ENCODE data around the gene IFFO2. TPM values are rescaled to one million over a fixed set of nuclear protein-coding genes. Genes with fewer than 3 reads are reported as not detected.

IFFO2 gene
- polyA plus RNA-seq, 1 of the 3 experiments (the other 2 are of a cell fraction): 10.5 TPM

DNA sequence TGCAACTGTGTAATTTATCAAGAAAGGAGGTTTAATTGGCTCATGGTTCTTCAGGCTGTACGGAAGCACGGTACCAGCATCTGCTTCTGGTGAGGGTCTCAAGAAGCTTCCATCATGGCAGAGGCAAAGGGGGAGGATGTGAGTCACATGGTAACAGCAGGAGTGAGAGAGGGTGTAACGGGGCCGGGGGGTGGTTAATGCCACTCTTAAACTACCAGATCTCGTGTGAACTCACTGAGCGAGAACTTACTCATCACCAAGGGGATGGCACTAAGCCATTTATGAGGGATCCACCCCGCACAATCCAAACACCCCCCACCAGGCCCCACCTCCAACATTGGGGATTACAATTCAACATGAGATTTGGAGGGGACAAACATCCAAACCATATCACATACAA, 21.0 kb upstream of the IFFO2 start:
- no peaks in the 10 kb centered on the region for H4K20me1 ChIP-seq (ENCODE audit: insufficient read depth)
- H2AFZ ChIP-seq (ENCODE audit: low read depth): no peak overlapping the region; the same call in 1 of the 2 replicates
- no peaks in the 10 kb centered on the region for H3K4me1 ChIP-seq (ENCODE audit: control insufficient read depth in 1 of 2, insufficient read depth in 2 of 2, low read depth in 1 of 2, low read length in 1 of 2)
- no peak overlapping the region for H3K27ac ChIP-seq (ENCODE audit: low read depth in 2 of 2, low read length in 1 of 2)
- H3K27me3 ChIP-seq (ENCODE audit: insufficient read depth): no peaks in the 10 kb centered on the region
- DNase-seq: no peak
- 61% methylated on average over 7 of the region's 7 CpGs for WGBS (ENCODE audit: low lambda C conversion rate)
- ChIA-PET CTCF (no interaction called here), POLR2A (no interaction called here)
- peaks cover 7% of the 10 kb centered on the region for H3F3A ChIP-seq (replicated peaks; ENCODE audit: insufficient read depth)
- H3K9ac ChIP-seq: no peak overlapping the region
- no peaks in the 10 kb centered on the region for H3K9me2 ChIP-seq
- H3K9me3 ChIP-seq: peaks cover 6% of the 10 kb centered on the region; the same call in 1 of the 2 replicates
- H3K4me3 ChIP-seq (ENCODE audit: low read depth in 2 of 2, low read length in 1 of 2): no peak overlapping the region
- H3K4me2 ChIP-seq: no peak overlapping the region
- H3K36me3 ChIP-seq (replicated peaks in 1 of 2; ENCODE audit: control insufficient read depth in 1 of 2, insufficient read depth in 2 of 2, low read length in 1 of 2): no peaks in the 10 kb centered on the region
- TF ChIP-seq, protein P1, sequence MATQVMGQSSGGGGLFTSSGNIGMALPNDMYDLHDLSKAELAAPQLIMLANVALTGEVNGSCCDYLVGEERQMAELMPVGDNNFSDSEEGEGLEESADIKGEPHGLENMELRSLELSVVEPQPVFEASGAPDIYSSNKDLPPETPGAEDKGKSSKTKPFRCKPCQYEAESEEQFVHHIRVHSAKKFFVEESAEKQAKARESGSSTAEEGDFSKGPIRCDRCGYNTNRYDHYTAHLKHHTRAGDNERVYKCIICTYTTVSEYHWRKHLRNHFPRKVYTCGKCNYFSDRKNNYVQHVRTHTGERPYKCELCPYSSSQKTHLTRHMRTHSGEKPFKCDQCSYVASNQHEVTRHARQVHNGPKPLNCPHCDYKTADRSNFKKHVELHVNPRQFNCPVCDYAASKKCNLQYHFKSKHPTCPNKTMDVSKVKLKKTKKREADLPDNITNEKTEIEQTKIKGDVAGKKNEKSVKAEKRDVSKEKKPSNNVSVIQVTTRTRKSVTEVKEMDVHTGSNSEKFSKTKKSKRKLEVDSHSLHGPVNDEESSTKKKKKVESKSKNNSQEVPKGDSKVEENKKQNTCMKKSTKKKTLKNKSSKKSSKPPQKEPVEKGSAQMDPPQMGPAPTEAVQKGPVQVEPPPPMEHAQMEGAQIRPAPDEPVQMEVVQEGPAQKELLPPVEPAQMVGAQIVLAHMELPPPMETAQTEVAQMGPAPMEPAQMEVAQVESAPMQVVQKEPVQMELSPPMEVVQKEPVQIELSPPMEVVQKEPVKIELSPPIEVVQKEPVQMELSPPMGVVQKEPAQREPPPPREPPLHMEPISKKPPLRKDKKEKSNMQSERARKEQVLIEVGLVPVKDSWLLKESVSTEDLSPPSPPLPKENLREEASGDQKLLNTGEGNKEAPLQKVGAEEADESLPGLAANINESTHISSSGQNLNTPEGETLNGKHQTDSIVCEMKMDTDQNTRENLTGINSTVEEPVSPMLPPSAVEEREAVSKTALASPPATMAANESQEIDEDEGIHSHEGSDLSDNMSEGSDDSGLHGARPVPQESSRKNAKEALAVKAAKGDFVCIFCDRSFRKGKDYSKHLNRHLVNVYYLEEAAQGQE (IDR thresholded peaks at IDR 0.05; ENCODE audit: low read depth, low read length): no peak
- TF ChIP-seq, protein P2, sequence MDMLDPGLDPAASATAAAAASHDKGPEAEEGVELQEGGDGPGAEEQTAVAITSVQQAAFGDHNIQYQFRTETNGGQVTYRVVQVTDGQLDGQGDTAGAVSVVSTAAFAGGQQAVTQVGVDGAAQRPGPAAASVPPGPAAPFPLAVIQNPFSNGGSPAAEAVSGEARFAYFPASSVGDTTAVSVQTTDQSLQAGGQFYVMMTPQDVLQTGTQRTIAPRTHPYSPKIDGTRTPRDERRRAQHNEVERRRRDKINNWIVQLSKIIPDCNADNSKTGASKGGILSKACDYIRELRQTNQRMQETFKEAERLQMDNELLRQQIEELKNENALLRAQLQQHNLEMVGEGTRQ (IDR thresholded peaks at IDR 0.05; ENCODE audit: borderline replicate concordance, low read depth, low read length): no peak
- no peak for TF ChIP-seq RFX5 (IDR thresholded peaks at IDR 0.05; ENCODE audit: low read length)
- TF ChIP-seq, protein P3, sequence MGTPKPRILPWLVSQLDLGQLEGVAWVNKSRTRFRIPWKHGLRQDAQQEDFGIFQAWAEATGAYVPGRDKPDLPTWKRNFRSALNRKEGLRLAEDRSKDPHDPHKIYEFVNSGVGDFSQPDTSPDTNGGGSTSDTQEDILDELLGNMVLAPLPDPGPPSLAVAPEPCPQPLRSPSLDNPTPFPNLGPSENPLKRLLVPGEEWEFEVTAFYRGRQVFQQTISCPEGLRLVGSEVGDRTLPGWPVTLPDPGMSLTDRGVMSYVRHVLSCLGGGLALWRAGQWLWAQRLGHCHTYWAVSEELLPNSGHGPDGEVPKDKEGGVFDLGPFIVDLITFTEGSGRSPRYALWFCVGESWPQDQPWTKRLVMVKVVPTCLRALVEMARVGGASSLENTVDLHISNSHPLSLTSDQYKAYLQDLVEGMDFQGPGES (IDR thresholded peaks at IDR 0.05; ENCODE audit: low read depth, low read length): no peak
- TF ChIP-seq, protein P4, sequence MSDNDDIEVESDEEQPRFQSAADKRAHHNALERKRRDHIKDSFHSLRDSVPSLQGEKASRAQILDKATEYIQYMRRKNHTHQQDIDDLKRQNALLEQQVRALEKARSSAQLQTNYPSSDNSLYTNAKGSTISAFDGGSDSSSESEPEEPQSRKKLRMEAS (IDR thresholded peaks at IDR 0.05; ENCODE audit: low read depth): no peak
- no peak for TF ChIP-seq RCOR1 (IDR thresholded peaks at IDR 0.05; ENCODE audit: low read length)
- TF ChIP-seq GATA2 (CRISPR knock-in tag; IDR thresholded peaks at IDR 0.05): no peak
- TF ChIP-seq SIN3A (IDR thresholded peaks at IDR 0.05; ENCODE audit: borderline replicate concordance, low read depth, low read length): no peak
- no peak for TF ChIP-seq FOXJ3 (CRISPR knock-in tag; IDR thresholded peaks at IDR 0.05)
- TF ChIP-seq FOSL2 (IDR thresholded peaks at IDR 0.05; ENCODE audit: borderline replicate concordance, low read depth): no peak
- TF ChIP-seq MEF2A (IDR thresholded peaks at IDR 0.05; ENCODE audit: borderline replicate concordance, low read depth): no peak
- no peak for TF ChIP-seq TEAD4 (IDR thresholded peaks at IDR 0.05; ENCODE audit: borderline replicate concordance, insufficient read depth)
- no peak for TF ChIP-seq ELF1 (IDR thresholded peaks at IDR 0.05)
- TF ChIP-seq, protein P5, sequence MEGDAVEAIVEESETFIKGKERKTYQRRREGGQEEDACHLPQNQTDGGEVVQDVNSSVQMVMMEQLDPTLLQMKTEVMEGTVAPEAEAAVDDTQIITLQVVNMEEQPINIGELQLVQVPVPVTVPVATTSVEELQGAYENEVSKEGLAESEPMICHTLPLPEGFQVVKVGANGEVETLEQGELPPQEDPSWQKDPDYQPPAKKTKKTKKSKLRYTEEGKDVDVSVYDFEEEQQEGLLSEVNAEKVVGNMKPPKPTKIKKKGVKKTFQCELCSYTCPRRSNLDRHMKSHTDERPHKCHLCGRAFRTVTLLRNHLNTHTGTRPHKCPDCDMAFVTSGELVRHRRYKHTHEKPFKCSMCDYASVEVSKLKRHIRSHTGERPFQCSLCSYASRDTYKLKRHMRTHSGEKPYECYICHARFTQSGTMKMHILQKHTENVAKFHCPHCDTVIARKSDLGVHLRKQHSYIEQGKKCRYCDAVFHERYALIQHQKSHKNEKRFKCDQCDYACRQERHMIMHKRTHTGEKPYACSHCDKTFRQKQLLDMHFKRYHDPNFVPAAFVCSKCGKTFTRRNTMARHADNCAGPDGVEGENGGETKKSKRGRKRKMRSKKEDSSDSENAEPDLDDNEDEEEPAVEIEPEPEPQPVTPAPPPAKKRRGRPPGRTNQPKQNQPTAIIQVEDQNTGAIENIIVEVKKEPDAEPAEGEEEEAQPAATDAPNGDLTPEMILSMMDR (IDR thresholded peaks at IDR 0.05): no peak
- TF ChIP-seq, protein P6, sequence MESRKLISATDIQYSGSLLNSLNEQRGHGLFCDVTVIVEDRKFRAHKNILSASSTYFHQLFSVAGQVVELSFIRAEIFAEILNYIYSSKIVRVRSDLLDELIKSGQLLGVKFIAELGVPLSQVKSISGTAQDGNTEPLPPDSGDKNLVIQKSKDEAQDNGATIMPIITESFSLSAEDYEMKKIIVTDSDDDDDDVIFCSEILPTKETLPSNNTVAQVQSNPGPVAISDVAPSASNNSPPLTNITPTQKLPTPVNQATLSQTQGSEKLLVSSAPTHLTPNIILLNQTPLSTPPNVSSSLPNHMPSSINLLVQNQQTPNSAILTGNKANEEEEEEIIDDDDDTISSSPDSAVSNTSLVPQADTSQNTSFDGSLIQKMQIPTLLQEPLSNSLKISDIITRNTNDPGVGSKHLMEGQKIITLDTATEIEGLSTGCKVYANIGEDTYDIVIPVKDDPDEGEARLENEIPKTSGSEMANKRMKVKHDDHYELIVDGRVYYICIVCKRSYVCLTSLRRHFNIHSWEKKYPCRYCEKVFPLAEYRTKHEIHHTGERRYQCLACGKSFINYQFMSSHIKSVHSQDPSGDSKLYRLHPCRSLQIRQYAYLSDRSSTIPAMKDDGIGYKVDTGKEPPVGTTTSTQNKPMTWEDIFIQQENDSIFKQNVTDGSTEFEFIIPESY (IDR thresholded peaks at IDR 0.05; ENCODE audit: borderline replicate concordance, low read depth): no peak
- TF ChIP-seq FOXM1 (IDR thresholded peaks at IDR 0.05; ENCODE audit: low read depth): no peak
- TF ChIP-seq POLR2AphosphoS5 (IDR thresholded peaks at IDR 0.05; ENCODE audit: low read depth, low read length): no peak
- TF ChIP-seq TAF1 (IDR thresholded peaks at IDR 0.05; ENCODE audit: borderline replicate concordance, low read depth, low read length): no peak
- TF ChIP-seq MXI1 (IDR thresholded peaks at IDR 0.05; ENCODE audit: low read depth, low read length): no peak
- no peaks in the 10 kb centered on the region for H3K79me2 ChIP-seq (ENCODE audit: insufficient read depth)

Data from SK-N-SH (cell line).